HCT116 (cell line): Measurements from ENCODE around the gene GPD1L.

Experiments used
- CBX3 ChIP-seq: IDR thresholded peaks from 2 replicates; pipeline ENCODE4 v1.6.1; 2012; ENCODE audit warnings: low read depth
- EZH2 ChIP-seq: fragments of 200-600 bp; sonication (generic); IDR thresholded peaks from 2 replicates; pipeline ENCODE4 v1.6.1; 2017; ENCODE audit warnings: antibody characterized with exemption, mixed run types
- SIN3A ChIP-seq: IDR thresholded peaks from 2 replicates; pipeline ENCODE4 v1.6.1; 2012; ENCODE audit warnings: low read depth
- SRF ChIP-seq: IDR thresholded peaks from 2 replicates; pipeline ENCODE4 v1.6.1; 2012; ENCODE audit warnings: low read depth
- ZNF274 ChIP-seq: fragments of 200-500 bp; sonication (Bioruptor generic); IDR thresholded peaks from 2 replicates; pipeline ENCODE4 v1.6.1; 2014; ENCODE audit warnings: mild to moderate bottlenecking, low read depth, low read length, inconsistent platforms
- TF ChIP-seq, protein P1 (sequence below), 3 experiments: fragments of 200-600 bp in 1 of 3; sonication (generic) in 1 of 3; IDR thresholded peaks in 2 of 3; conservative IDR thresholded peaks in 1 of 3; 2 replicates each; pipeline ENCODE4 v1.5.1; 2012 to 2017; ENCODE audit warnings: low read depth in 2 of 3, low read length in 2 of 3, antibody characterized with exemption in 1 of 3, borderline replicate concordance in 1 of 3, control low read depth in 1 of 3, mild to moderate bottlenecking in 1 of 3, mixed read lengths in 1 of 3, mixed run types in 1 of 3, moderate library complexity in 1 of 3; ENCODE audit not compliant: insufficient read depth in 1 of 3
- TF ChIP-seq, protein P2 (sequence below): IDR thresholded peaks from 2 replicates; pipeline ENCODE4 v1.6.1; 2011; ENCODE audit warnings: mild to moderate bottlenecking, low read length, moderate library complexity; ENCODE audit not compliant: insufficient replicate concordance; ENCODE audit errors: extremely low read depth
- TF ChIP-seq, protein P3 (sequence below): IDR thresholded peaks from 2 replicates; pipeline ENCODE4 v1.6.1; 2012; ENCODE audit warnings: low read depth

DNA sequence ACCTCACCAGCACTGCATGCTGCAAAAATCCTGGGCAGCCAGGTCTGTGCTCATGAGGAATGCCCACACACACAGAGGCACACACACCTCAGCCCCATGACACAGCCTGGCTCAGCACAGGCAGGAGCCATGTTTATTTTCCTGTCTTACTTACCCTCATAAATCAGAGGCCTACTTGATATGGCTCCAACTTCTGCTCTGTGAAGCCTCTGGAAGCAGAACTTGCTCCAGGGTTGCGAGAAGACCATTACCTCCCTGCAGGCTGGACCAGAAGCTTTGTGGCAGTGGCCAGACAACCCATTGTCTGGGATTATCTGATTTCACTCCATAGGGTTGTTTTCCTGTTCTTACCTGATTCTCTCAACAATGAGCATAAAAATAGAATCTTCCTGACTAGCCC, 88.2 kb downstream of the GPD1L start:
- TF ChIP-seq, protein P1, sequence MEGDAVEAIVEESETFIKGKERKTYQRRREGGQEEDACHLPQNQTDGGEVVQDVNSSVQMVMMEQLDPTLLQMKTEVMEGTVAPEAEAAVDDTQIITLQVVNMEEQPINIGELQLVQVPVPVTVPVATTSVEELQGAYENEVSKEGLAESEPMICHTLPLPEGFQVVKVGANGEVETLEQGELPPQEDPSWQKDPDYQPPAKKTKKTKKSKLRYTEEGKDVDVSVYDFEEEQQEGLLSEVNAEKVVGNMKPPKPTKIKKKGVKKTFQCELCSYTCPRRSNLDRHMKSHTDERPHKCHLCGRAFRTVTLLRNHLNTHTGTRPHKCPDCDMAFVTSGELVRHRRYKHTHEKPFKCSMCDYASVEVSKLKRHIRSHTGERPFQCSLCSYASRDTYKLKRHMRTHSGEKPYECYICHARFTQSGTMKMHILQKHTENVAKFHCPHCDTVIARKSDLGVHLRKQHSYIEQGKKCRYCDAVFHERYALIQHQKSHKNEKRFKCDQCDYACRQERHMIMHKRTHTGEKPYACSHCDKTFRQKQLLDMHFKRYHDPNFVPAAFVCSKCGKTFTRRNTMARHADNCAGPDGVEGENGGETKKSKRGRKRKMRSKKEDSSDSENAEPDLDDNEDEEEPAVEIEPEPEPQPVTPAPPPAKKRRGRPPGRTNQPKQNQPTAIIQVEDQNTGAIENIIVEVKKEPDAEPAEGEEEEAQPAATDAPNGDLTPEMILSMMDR (IDR thresholded peaks at IDR 0.05 in 2 of 3, conservative IDR thresholded peaks at IDR 0.05 in 1 of 3; ENCODE audit: borderline replicate concordance in 1 of 3, insufficient read depth in 1 of 3, low read depth in 2 of 3, low read length in 2 of 3), result no peak
- TF ChIP-seq EZH2 (no peak), SIN3A (no peak), ZNF274 (no peak), SRF (no peak), CBX3 (no peak)
- TF ChIP-seq, protein P2, sequence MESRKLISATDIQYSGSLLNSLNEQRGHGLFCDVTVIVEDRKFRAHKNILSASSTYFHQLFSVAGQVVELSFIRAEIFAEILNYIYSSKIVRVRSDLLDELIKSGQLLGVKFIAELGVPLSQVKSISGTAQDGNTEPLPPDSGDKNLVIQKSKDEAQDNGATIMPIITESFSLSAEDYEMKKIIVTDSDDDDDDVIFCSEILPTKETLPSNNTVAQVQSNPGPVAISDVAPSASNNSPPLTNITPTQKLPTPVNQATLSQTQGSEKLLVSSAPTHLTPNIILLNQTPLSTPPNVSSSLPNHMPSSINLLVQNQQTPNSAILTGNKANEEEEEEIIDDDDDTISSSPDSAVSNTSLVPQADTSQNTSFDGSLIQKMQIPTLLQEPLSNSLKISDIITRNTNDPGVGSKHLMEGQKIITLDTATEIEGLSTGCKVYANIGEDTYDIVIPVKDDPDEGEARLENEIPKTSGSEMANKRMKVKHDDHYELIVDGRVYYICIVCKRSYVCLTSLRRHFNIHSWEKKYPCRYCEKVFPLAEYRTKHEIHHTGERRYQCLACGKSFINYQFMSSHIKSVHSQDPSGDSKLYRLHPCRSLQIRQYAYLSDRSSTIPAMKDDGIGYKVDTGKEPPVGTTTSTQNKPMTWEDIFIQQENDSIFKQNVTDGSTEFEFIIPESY, result no peak
- TF ChIP-seq, protein P3, sequence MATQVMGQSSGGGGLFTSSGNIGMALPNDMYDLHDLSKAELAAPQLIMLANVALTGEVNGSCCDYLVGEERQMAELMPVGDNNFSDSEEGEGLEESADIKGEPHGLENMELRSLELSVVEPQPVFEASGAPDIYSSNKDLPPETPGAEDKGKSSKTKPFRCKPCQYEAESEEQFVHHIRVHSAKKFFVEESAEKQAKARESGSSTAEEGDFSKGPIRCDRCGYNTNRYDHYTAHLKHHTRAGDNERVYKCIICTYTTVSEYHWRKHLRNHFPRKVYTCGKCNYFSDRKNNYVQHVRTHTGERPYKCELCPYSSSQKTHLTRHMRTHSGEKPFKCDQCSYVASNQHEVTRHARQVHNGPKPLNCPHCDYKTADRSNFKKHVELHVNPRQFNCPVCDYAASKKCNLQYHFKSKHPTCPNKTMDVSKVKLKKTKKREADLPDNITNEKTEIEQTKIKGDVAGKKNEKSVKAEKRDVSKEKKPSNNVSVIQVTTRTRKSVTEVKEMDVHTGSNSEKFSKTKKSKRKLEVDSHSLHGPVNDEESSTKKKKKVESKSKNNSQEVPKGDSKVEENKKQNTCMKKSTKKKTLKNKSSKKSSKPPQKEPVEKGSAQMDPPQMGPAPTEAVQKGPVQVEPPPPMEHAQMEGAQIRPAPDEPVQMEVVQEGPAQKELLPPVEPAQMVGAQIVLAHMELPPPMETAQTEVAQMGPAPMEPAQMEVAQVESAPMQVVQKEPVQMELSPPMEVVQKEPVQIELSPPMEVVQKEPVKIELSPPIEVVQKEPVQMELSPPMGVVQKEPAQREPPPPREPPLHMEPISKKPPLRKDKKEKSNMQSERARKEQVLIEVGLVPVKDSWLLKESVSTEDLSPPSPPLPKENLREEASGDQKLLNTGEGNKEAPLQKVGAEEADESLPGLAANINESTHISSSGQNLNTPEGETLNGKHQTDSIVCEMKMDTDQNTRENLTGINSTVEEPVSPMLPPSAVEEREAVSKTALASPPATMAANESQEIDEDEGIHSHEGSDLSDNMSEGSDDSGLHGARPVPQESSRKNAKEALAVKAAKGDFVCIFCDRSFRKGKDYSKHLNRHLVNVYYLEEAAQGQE, result no peak
